IMR-90 (cell line): ENCODE data around the gene RAP1GAP2. TPM values are rescaled to one million over a fixed set of nuclear protein-coding genes. Genes with fewer than 3 reads are reported as not detected.

Source experiments
- ATAC-seq: fragments of 200-7000 bp; cut with Tn5 transposase; 2 replicates; pipeline ENCODE4 v1.9.1; 2020; ENCODE audit warnings: low read depth, mild to moderate bottlenecking, moderate library complexity
- BruUV-seq: library from RNA; stranded (reverse); fragments of 400-500 nt; replicated peaks from 2 replicates; lab custom pipeline; 2021; lab: Mats Ljungman, UMichigan
- CTCF ChIA-PET: fragments of 300-600 bp; formaldehyde crosslinking; extraction: SDS; loops from one replicate; lab custom pipeline; 2021; ENCODE audit warnings: antibody characterized with exemption; lab: Yijun Ruan, JAX
- POLR2A ChIA-PET: fragments of 300-600 bp; sonication (Branson Sonifier 250); formaldehyde crosslinking; loops from one replicate; lab custom pipeline; 2022; ENCODE audit warnings: antibody characterized with exemption; ENCODE audit not compliant: unreplicated experiment; lab: Charles Lee
- DNase-seq: peaks from one replicate; pipeline ENCODE4 v3.0.0; 2013
- H2AFZ ChIP-seq: replicated peaks from 2 replicates; pipeline ENCODE3; 2013; ENCODE audit warnings: low read length, mild to moderate bottlenecking; ENCODE audit not compliant: poor library complexity
- H2AK5ac ChIP-seq: 2 replicates; pipeline ENCODE4 v1.6.1; 2013; ENCODE audit warnings: low read depth, low read length, inconsistent platforms
- H2AK9ac ChIP-seq: replicated peaks from 2 replicates; pipeline ENCODE3; 2013; ENCODE audit warnings: mild to moderate bottlenecking, low read depth, low read length, moderate library complexity; ENCODE audit not compliant: poor library complexity
- H2BK120ac ChIP-seq: 2 replicates; pipeline ENCODE4 v1.6.1; 2013; ENCODE audit warnings: low read depth, low read length, inconsistent platforms
- H2BK15ac ChIP-seq: 3 replicates; pipeline ENCODE4 v1.6.1; 2013; ENCODE audit warnings: low read depth, low read length, inconsistent platforms
- H2BK20ac ChIP-seq: 2 replicates; pipeline ENCODE4 v1.6.1; 2013; ENCODE audit warnings: low read depth, mild to moderate bottlenecking, inconsistent platforms, low read length, moderate library complexity
- H2BK5ac ChIP-seq: 2 replicates; pipeline ENCODE4 v1.6.1; 2013; ENCODE audit warnings: mild to moderate bottlenecking, low read depth, low read length, inconsistent platforms; ENCODE audit not compliant: poor library complexity, severe bottlenecking
- H3K14ac ChIP-seq: replicated peaks from 2 replicates; pipeline ENCODE4 v1.6.1; 2013; ENCODE audit warnings: low read depth, low read length, inconsistent platforms
- H3K18ac ChIP-seq: 2 replicates; pipeline ENCODE4 v1.6.1; 2013; ENCODE audit warnings: low read depth, low read length, control low read depth
- H3K23ac ChIP-seq: 2 replicates; pipeline ENCODE4 v1.6.1; 2013; ENCODE audit warnings: low read depth, low read length, inconsistent platforms
- H3K27ac ChIP-seq: 2 replicates; pipeline ENCODE4 v1.5.1; 2013; ENCODE audit warnings: mild to moderate bottlenecking, control low read depth, low read length; ENCODE audit not compliant: insufficient read depth
- H3K27me3 ChIP-seq: 2 replicates; pipeline ENCODE4 v1.6.1; 2013; ENCODE audit warnings: low read length; ENCODE audit not compliant: control insufficient read depth, insufficient read depth
- H3K36me3 ChIP-seq: 2 replicates; pipeline ENCODE4 v1.6.1; 2013; ENCODE audit warnings: low read length, mixed read lengths; ENCODE audit not compliant: control insufficient read depth, insufficient read depth
- H3K4ac ChIP-seq: 2 replicates; pipeline ENCODE4 v1.6.1; 2013; ENCODE audit warnings: low read depth, low read length, inconsistent platforms
- H3K4me1 ChIP-seq: 2 replicates; pipeline ENCODE4 v1.6.1; 2013; ENCODE audit warnings: low read length, mixed read lengths; ENCODE audit not compliant: control insufficient read depth, insufficient read depth
- H3K4me2 ChIP-seq: 2 replicates; pipeline ENCODE4 v1.6.1; 2013; ENCODE audit warnings: low read depth, mild to moderate bottlenecking, control low read depth, low read length, moderate library complexity
- H3K4me3 ChIP-seq: 2 replicates; pipeline ENCODE4 v1.5.1; 2013; ENCODE audit warnings: low read depth, mild to moderate bottlenecking, control low read depth, low read length, moderate library complexity; ENCODE audit not compliant: insufficient read depth
- H3K56ac ChIP-seq: 2 replicates; pipeline ENCODE4 v1.6.1; 2013; ENCODE audit warnings: low read length, inconsistent platforms; ENCODE audit not compliant: insufficient read depth; ENCODE audit errors: extremely low read depth
- H3K79me1 ChIP-seq, 2 experiments: 2 replicates each; pipeline ENCODE4 v1.6.1; 2013; ENCODE audit warnings: low read length in 2 of 2, inconsistent platforms in 1 of 2, low read depth in 1 of 2
- H3K9ac ChIP-seq: 2 replicates; pipeline ENCODE4 v1.6.1; 2013; ENCODE audit warnings: low read depth, low read length, control low read depth
- H3K9me1 ChIP-seq: 2 replicates; pipeline ENCODE4 v1.6.1; 2013; ENCODE audit warnings: low read length, inconsistent platforms; ENCODE audit not compliant: insufficient read depth
- H3K9me3 ChIP-seq: 2 replicates; pipeline ENCODE4 v1.6.1; 2013; ENCODE audit warnings: low read length; ENCODE audit not compliant: control insufficient read depth, insufficient read depth
- H4K20me1 ChIP-seq: 2 replicates; pipeline ENCODE4 v1.6.1; 2013; ENCODE audit warnings: low read length, inconsistent platforms; ENCODE audit not compliant: insufficient read depth
- H4K5ac ChIP-seq: 2 replicates; pipeline ENCODE4 v1.6.1; 2013; ENCODE audit warnings: mild to moderate bottlenecking, low read depth, low read length, control low read depth
- H4K8ac ChIP-seq, 2 experiments: 2 replicates each; pipeline ENCODE4 v1.6.1; 2013; ENCODE audit warnings: low read depth in 2 of 2, low read length in 2 of 2, control low read depth in 1 of 2, inconsistent platforms in 1 of 2
- H4K91ac ChIP-seq: 2 replicates; pipeline ENCODE4 v1.6.1; 2013; ENCODE audit warnings: low read depth, low read length, inconsistent platforms; ENCODE audit not compliant: insufficient read depth
- BHLHE40 ChIP-seq: fragments of 150-350 bp; IDR thresholded peaks from 2 replicates; pipeline ENCODE4 v1.6.1; 2016; ENCODE audit warnings: mild to moderate bottlenecking, low read depth, low read length
- CEBPB ChIP-seq: IDR thresholded peaks from 2 replicates; pipeline ENCODE4 v1.6.1; 2012; ENCODE audit warnings: low read depth, low read length, improper control_type of control experiment
- CHD1 ChIP-seq: IDR thresholded peaks from 2 replicates; pipeline ENCODE4 v1.6.1; 2012; ENCODE audit warnings: low read depth, low read length, improper control_type of control experiment
- CTCF ChIP-seq: conservative IDR thresholded peaks from 2 replicates; pipeline ENCODE4 v1.5.1; 2012; ENCODE audit warnings: mild to moderate bottlenecking, low read depth, low read length, improper control_type of control experiment
- ELK1 ChIP-seq: fragments of 150-350 bp; IDR thresholded peaks from 2 replicates; pipeline ENCODE4 v1.6.1; 2016; ENCODE audit warnings: low read depth, mild to moderate bottlenecking, low read length, moderate library complexity, borderline replicate concordance
- FOS ChIP-seq: fragments of 150-350 bp; IDR thresholded peaks from 2 replicates; pipeline ENCODE4 v1.6.1; 2016; ENCODE audit warnings: low read depth, low read length
- MAFK ChIP-seq: IDR thresholded peaks from 2 replicates; pipeline ENCODE4 v1.6.1; 2012; ENCODE audit warnings: low read depth, low read length, improper control_type of control experiment
- MAZ ChIP-seq: IDR thresholded peaks from 2 replicates; pipeline ENCODE4 v1.6.1; 2012; ENCODE audit warnings: low read depth, mild to moderate bottlenecking, low read length, improper control_type of control experiment, moderate library complexity, borderline replicate concordance
- MXI1 ChIP-seq: IDR thresholded peaks from 2 replicates; pipeline ENCODE4 v1.6.1; 2012; ENCODE audit warnings: low read depth, mild to moderate bottlenecking, low read length, moderate library complexity, borderline replicate concordance
- NFE2L2 ChIP-seq: fragments of 150-350 bp; IDR thresholded peaks from 2 replicates; pipeline ENCODE4 v1.6.1; 2016; ENCODE audit warnings: low read depth, mild to moderate bottlenecking, low read length
- POLR2A ChIP-seq: IDR thresholded peaks from 2 replicates; pipeline ENCODE4 v1.6.1; 2012; ENCODE audit warnings: mild to moderate bottlenecking, low read depth, low read length
- RAD21 ChIP-seq: IDR thresholded peaks from 2 replicates; pipeline ENCODE4 v1.6.1; 2012; ENCODE audit warnings: low read length, improper control_type of control experiment
- RCOR1 ChIP-seq: IDR thresholded peaks from 2 replicates; pipeline ENCODE4 v1.6.1; 2012; ENCODE audit warnings: mild to moderate bottlenecking, low read length, improper control_type of control experiment; ENCODE audit not compliant: insufficient replicate concordance
- RFX5 ChIP-seq: IDR thresholded peaks from 2 replicates; pipeline ENCODE4 v1.8.0; 2012; ENCODE audit warnings: low read depth, mild to moderate bottlenecking, low read length, moderate library complexity
- SMC3 ChIP-seq: fragments of 150-350 bp; IDR thresholded peaks from 2 replicates; pipeline ENCODE4 v1.6.1; 2016; ENCODE audit warnings: low read depth, mild to moderate bottlenecking, antibody characterized with exemption, low read length, moderate library complexity
- USF2 ChIP-seq: fragments of 150-350 bp; IDR thresholded peaks from 2 replicates; pipeline ENCODE4 v1.6.1; 2017; ENCODE audit warnings: mild to moderate bottlenecking, antibody characterized with exemption, low read length, low read depth
- WGBS, 2 experiments: methylation state at CpG; one replicate each; pipeline versions ENCODE4 v1.1.5 to v1.1.7; 2013; ENCODE audit warnings: missing lambda C conversion rate in 2 of 2; ENCODE audit not compliant: insufficient read length in 1 of 2; ENCODE audit errors: extremely low coverage in 2 of 2; 5-methylcytosine and 5-hydroxymethylcytosine counted together
- dilution Hi-C: fragments of 300-500 bp; cut with HindIII; formaldehyde crosslinking; loops from one replicate; pipeline ENCODE4 v1.14.3; 2018; ENCODE audit warnings: low sequenced_read_pairs; ENCODE audit not compliant: unreplicated experiment
- in situ Hi-C: fragments of 300-500 bp; cut with MboI; formaldehyde crosslinking; loops from 3 replicates; pipeline ENCODE4 v1.14.3; 2019; ENCODE audit warnings: low sequenced_read_pairs, inconsistent platforms, mixed read lengths
- intact Hi-C: fragments of 100-400 bp; cut with micrococcal nuclease; formaldehyde crosslinking; loops from 2 replicates; pipeline ENCODE4 v1.10.0; 2022
- polyA plus RNA-seq, 3 experiments: library from polyadenylated mRNA; depleted of rRNA; stranded (reverse); fragments of >200 nt; gene quantifications; 2 replicates each; pipeline ENCODE4 v1.2.3, GENCODE V29; 2012; ENCODE audit warnings: low replicate concordance in 1 of 3
- total RNA-seq: library from RNA; depleted of rRNA; stranded (reverse); fragments of >200 nt; gene quantifications from 2 replicates; pipeline ENCODE4 v1.2.3, GENCODE V29; 2012

Gene RAP1GAP2
- total and polyA plus RNA-seq, 2 of the 4 experiments (the other 2 are of a cell fraction) = 5.7 to 7.5 TPM

GRCh38 chr17:3025421-3026124 lies 229.3 kb downstream of the RAP1GAP2 start:
- no peak overlapping the region for H3K4ac ChIP-seq
- intact Hi-C loops = no loop called here
- no peak for DNase-seq

More at GRCh38 chr17:3025421-3026124, 229.3 kb downstream of the RAP1GAP2 start:
- no peak overlapping the region for H3K4me2 ChIP-seq
- no peak overlapping the region for H3K27ac ChIP-seq
- peaks cover 4% of the 10 kb centered on the region for H3K36me3 ChIP-seq
- H3K4me3 ChIP-seq = no peak overlapping the region
- no CpG with 5 or more reads among the region's 17 CpGs for WGBS, 2 experiments
- H3K79me1 ChIP-seq = peaks cover 0 to 4% of the 10 kb centered on the region in 2 experiments; a peak in 1 of 4 replicates
- peaks cover 4% of the 10 kb centered on the region for H3K9me3 ChIP-seq
- TF ChIP-seq USF2 = no peak
- TF ChIP-seq SMC3 = no peak
- no peak for TF ChIP-seq BHLHE40
- no peak for TF ChIP-seq RFX5
- no peak for TF ChIP-seq NFE2L2
- no peak for TF ChIP-seq ELK1
- no peak for TF ChIP-seq CTCF
- TF ChIP-seq POLR2A = no peak
- no peak for TF ChIP-seq CHD1
- TF ChIP-seq MAFK = no peak
- no peak for TF ChIP-seq FOS
- TF ChIP-seq MXI1 = no peak
- no peak for TF ChIP-seq MAZ
- no peak for TF ChIP-seq RAD21
- no peak for TF ChIP-seq RCOR1
- TF ChIP-seq CEBPB = no peak
- no peak overlapping the region for H4K8ac ChIP-seq
- in situ Hi-C loops (loop anchor here (25.0 kb wide), 1 partner anchor 787 kb away; the partner anchor contains the start of gene ITGAE), dilution Hi-C loops (no loop called here)
- H3K27me3 ChIP-seq = no peaks in the 10 kb centered on the region
- no peak for ATAC-seq
- ChIA-PET CTCF (no interaction called here), POLR2A (no interaction called here)
- H3K9ac ChIP-seq = no peak overlapping the region
- no peak overlapping the region for H2BK5ac ChIP-seq
- H2BK120ac ChIP-seq = no peak overlapping the region
- no peak overlapping the region for H2BK20ac ChIP-seq
- H3K23ac ChIP-seq = no peak overlapping the region
- H3K14ac ChIP-seq = no peak overlapping the region
- no peak overlapping the region for H3K56ac ChIP-seq
- H4K5ac ChIP-seq = no peak overlapping the region
- peaks cover 2% of the 10 kb centered on the region; the same call in 1 of the 2 replicates for H3K4me1 ChIP-seq
- no peak overlapping the region for H4K91ac ChIP-seq
- H2AFZ ChIP-seq = no peak overlapping the region
- no peak overlapping the region for H2BK15ac ChIP-seq
- BruUV-seq = no TSS peak
- H3K18ac ChIP-seq = no peak overlapping the region
- no peak overlapping the region for H2AK5ac ChIP-seq
- peaks cover 4% of the 10 kb centered on the region for H3K9me1 ChIP-seq
- no peaks in the 10 kb centered on the region for H4K20me1 ChIP-seq
- H2AK9ac ChIP-seq = peak overlapping the region; percentile 42
